Amniotic epithelial cell (primary cell): ENCODE measurements around the gene TPSAB1.
"Not testable (repeated sequence)": the region's sequence is repeated elsewhere in the genome, so short reads cannot be mapped to it uniquely, and the experiment has no call there.

ENCODE experiments used
- DNase-seq: peaks from one replicate; pipeline ENCODE4 v3.0.0-alpha.2; 2010; ENCODE audit warnings: low read depth

The TPSAB1 gene

DNA sequence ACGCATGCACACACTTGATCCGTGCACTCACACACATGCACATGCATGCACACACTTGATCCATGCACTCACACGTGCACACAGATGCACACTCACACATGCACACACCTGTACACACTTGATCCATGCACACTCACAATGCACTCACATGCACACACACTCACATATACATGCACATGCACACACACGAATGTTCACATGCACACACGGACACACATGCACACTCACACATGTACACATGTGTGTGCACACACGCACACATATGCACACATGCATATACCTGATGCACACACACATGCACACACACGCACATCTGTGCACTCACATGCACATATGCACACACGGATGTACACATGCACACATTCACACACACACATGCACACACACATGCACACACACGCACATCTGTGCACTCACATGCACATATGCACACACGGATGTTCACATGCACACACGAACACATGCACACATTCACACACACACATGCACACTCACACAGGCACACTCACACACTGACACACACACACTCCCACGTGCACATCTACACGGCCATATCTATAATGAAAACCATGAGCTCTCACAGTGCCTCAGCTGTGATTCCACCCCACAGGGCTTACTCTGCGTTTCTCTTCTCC is 7.5 kb downstream of the TPSAB1 start:
- DNase-seq = not testable (repeated sequence)

DNA sequence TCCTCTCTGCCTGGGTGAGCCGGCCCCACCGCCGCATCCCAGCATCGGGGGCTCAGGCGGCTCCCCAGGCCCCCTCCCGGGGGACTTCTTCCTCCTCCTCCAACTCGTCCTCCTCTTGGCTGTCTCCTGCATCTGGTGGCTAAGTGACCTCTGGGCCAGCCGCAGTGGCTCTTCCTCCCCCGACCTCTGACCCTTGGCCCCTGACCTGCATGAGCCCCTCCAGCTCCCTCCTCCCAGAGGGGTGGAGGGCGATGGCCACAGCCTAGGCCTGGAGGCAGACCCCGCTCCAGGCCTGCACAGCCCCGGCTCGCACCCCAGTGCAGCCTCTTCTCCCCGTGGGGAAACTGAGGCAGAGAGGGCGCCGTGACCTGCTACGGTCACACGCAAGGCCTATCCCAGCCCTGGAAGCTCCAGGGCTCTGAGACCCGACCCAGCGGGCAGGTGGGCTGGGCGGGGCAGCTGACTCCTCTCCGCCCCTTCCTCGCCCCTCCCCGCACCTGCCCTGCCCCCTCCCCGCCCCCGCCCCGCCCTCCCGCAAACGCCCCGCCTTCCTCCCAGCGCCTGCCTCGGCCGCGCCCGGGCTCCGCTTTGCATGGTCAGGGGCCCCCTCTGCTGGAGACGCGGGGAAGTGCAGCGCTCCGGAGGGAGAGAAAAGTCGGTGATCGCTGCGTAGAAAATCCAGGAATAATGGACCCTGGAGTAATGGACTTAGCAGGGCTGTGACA is 8.7 kb downstream of the TPSAB1 start:
- DNase-seq = not testable (repeated sequence)

DNA sequence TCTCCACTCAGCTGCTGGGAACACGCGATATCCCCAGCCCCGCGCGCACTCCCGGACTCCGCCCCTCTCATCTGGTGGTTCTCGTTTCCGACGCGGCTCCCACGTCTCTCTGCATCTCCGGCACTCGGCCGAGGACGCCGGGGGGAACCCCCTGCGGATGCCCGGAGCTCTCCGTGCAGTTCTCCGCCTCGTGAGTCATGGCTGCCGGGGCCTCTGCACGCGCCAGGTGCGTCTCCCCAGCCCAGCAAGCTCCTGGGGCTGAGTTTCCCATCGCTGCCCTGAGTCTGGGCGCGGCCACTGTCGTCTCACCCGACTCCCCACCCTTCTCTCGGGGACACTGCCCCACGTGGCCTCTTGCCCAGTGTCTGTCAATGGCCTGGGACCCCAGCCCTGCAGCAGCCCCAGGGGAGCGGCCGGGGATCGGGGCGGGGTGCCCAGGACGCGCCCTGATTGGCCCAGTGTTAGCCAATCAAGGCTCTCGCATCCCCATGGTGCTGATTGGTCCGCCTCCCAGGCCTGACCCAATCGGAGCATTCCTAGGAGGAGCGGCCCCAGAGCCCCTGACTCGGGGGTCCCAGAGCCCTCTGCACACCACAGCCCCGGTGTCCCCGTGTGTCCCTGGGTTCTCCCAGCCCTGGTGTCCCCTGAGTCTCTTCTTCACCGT is 13.3 kb downstream of the TPSAB1 start:
- not testable (repeated sequence) for DNase-seq

DNA sequence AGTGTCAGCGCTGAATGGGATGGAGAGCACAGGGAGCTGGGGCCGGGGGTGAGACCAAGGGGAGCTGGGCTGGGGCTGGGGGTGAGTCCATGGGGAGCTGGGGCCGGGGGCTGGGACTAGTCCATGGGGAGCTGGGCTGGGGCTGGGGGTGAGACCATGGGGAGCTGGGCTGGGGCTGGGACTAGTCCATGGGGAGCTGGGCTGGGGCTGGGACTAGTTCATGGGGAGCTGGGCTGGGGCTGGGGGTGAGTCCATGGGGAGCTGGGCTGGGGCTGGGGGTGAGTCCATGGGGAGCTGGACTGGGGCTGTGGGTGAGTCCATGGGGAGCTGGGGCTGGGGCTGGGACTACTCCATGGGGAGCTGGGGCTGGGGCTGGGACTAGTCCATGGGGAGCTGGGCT is 14.3 kb downstream of the TPSAB1 start:
- DNase-seq = not testable (repeated sequence)

DNA sequence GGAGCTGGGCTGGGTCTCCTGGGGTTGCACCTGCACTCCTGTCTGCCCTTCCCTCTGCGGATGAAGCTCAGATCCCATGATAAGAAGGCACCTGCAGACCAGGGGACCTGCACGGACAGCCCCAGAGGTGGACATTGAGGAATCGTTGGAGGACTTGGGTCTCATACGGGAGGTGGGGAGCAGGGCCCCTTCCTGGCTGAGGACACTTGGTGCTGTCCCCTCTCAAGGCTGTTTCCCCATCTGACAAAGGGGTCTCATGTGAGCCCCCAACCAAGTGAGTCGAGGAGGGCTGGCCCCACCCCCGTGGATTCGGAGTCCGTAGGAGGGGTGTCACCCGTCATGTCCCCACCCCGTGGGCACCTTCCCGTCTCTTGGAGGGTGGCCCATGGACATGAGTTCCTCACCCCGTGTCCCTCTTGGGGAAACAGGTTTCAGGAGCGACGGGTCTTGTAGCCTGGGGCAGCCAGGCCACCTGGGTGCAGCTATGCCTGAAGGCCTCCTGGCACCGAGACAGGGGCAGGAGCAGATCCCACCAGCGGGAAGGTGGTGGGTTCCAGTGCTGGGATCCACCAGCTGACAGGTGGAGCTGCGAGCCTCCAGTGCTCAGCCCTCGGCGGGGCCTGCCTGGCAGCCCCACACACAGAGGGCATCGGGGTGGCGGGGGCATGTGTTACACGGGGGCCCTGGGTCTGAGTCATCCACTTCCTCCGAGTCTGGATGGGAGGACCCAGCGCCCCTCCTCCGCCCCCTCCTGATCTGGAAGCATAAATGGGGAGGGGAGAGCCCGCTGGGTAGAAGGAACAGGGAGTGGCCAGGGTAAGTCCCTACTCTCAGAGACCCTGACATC is 15.0 kb downstream of the TPSAB1 start, which contains the start of gene TPSD1:
Gene TPSD1 (plus strand): TSS at position 794 of the 847 bp plus-strand sequence. CDS start 212 bp downstream, outside the sequence.
- not testable (repeated sequence) for DNase-seq

DNA sequence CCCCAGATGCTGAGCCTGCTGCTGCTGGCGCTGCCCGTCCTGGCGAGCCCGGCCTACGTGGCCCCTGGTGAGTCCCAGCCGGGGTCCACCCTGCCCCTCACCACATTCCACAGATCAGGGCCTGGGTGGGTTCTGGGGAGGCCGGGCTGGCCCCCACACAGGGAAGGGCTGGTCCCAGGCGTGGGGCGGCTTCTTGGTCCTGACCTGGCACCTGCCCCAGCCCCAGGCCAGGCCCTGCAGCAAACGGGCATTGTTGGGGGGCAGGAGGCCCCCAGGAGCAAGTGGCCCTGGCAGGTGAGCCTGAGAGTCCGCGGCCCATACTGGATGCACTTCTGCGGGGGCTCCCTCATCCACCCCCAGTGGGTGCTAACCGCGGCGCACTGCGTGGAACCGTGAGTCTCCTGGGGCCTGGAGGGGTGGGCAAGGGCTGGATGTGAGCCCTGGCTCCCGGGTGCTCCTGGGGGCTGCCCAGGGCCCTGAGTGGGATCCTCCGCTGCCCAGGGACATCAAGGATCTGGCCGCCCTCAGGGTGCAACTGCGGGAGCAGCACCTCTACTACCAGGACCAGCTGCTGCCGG is 15.9 kb downstream of the TPSAB1 start:
- DNase-seq = not testable (repeated sequence)

DNA sequence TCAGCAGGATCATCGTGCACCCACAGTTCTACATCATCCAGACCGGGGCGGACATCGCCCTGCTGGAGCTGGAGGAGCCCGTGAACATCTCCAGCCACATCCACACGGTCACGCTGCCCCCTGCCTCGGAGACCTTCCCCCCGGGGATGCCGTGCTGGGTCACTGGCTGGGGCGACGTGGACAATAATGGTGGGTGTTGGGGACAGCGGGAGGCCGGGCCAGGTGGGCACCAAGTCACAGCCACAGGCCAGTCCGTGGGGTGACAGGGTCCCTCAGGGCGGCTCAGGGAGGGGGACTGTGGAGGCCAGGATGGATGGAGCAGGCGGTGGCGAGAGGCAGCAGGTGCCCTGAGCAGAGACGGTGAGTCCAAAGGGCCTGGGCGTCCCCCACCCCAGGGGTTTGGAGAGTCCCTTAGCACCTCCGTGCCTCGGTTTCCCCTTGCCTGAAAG is 16.4 kb downstream of the TPSAB1 start:
- no peak for DNase-seq

DNA sequence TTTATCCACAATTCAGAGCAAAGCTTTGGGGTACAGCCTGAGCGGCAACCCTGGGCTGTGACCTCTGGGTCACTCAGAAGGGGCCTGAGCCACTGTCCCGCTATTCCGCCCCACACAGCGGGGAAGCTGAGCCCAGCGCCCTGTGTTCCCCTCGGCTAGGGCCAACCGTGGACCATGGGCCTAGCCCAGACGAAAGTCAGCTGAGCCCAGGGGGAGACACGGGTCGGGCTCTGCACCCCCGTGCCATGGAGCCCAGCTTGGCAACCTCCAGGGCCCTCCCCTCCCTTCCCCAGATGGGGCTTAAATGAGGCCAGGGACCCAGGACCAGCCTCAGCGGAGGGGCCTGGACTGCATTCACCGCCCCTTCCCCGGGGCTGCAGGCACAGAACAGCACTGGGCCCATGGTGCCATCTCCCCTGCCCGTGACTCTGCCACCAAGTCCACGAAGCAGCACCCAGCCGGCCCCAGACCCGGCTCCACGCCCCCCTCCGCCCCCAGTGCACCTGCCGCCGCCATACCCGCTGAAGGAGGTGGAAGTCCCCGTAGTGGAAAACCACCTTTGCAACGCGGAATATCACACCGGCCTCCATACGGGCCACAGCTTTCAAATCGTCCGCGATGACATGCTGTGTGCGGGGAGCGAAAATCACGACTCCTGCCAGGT is 17.2 kb downstream of the TPSAB1 start:
- DNase-seq = no peak

DNA sequence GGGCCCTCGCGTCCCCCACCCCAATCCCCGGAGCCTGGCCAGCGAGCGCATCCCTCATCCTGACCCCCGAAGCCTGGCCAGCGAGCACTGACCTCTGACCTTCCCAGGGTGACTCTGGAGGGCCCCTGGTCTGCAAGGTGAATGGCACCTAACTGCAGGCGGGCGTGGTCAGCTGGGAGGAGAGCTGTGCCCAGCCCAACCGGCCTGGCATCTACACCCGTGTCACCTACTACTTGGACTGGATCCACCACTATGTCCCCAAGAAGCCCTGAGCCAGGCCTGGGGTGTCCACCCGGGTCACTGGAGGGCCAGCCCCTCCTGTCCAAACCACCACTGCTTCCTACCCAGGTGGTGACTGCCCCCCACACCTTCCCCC is 17.7 kb downstream of the TPSAB1 start:
- DNase-seq = no peak

DNA sequence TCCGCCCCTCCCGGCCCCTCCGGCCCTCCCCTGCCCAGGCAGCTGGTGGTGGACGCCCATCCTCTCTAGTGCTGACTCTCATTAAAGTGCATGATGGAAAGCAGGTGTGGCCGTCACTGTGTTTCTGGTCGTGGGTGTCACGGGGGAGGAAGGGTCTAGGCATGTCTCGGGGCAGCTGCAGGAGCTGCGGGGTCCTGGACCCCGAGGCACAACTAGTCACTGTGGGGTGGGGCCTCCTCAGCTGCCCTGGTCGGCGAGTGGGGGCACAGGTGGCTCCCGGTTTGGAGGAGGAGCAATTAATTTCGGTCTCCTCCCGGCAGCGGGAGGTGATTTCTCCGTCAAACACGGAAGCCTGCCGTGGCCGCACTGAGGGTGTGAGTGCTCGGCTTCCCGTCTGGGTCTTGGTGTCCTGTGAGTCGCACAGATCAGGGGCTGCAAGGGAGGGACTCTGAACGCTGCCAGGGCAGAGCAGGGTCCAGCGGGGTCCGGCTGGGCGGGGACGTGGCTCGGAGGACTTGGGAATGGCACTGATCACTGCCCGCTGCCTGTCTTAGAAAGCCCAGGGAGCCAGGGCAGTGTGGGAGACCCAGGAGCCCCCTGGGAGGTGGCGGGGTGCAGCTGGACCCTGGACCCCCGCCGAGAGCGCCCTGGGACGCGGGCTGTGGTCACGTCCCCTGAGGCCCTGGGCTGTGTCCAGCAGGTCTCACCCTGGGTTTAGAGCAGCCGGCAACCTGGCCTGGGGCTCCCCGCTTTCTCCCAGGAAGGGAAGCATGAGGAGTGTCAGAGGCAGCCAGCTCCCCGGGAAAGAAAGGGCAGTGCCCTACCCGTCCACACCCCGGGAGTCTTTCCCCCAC is 18.6 kb downstream of the TPSAB1 start:
- DNase-seq = no peak

DNA sequence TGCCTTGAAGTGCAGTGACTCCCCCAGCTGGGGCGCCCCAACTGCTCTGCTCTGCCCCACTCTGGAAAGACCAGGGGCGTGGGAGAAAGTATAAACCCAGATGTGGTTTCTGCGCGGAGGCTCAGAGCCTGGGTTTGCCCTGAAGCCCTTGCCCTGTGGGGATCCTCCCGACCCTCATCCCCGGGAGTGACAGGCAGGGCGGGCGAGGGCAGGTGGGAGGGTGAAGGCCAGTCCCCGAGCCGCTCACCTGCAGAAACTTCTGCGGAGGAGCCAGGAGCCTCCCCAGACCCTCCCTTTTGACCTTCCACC is 19.2 kb downstream of the TPSAB1 start:
- DNase-seq = no peak

DNA sequence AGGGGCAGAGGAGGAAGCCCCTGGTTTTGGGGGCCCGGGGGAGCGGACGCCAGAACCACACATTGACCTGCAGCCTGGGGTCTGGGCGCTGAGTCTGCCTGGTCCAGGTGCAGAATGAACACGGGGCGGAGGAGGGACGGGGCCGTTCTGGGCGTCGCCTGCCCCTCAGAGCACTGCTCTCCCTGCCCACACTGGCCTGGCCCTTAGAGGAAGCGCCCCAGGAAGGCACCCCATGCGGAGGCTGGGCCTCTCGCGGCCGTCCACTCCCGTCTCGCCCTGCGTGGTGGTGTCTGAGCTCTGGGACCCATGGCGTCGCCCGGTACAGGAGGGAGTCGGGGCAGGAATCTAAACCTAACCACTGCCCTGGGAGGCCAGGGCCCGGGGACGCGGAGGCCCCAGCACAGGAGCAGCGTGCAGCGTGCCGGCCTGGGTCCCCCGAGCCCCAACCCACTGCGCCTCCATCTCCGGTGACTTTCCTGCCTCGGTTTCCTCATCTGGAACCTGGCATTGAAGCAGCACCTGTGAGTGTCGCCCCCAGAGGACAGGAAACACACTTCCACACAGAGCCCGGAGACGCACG is 19.7 kb downstream of the TPSAB1 start:
- DNase-seq = no peak

DNA sequence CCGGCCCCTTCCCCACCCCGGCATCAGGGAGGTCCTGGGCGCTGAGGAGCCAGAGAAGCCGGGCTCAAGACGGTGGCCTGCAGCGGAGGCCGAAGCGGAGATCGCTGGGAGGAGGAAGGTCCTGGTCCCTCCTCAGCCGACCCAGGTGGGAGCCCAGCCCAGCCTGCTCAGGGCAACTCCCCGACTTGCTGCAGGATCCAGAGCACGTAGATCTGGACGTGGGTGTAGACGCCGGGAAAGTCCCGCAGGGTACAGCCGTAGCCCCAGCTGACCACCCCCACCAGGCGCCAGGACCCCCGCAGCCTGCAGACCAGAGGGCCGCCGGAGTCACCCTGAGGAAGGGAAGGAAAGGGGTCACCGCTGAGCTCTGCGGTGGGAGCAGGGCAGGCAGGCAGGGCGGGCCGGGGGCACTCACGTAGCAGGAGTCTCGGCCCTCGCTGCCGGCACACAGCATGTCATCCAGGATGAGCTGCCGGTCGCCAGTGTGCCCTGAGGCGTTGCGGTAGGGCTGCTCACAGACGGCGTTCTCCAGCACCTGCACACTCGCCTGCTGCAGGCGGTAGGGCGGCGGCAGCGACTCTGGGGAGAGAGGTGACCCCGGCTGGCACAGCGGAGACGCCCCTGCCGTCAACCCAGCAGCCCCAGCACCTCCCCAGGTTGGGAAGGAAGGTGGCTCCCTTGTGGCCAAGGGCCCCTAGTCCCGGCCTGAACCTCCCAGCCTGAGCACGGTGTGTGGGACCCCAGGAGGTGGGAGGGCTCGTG is 20.8 kb downstream of the TPSAB1 start:
- no peak for DNase-seq

DNA sequence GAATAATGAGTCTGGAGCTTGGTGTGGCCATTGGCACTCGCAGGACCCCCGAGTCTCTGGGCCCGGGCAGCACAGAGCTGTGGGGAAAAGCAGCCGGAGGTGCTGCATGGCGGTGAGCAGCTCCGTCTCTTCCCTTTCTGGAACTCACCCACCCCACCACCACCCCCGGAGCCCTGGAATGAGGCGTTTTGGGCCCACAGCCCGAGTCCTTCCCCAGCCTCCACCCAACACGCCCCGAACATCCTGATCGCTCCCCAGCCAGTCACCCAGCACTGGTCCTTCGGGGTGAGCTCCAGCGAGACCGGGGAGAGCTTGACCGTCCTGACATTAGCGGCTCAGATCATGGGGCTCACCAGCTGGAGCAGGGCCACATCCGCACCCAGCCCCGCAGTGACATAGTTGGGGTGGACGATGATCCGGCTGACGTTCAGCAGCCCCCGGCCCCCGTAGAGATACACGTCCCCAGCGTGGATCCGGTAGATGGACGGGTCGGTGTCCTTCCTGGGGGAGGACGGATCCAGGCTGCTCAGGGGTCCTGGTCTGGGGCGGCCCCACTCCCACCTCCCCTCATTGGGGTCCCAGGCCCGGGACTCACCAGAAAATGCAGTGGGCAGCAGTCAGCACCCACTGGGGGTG is 21.8 kb downstream of the TPSAB1 start:
- no peak for DNase-seq

DNA sequence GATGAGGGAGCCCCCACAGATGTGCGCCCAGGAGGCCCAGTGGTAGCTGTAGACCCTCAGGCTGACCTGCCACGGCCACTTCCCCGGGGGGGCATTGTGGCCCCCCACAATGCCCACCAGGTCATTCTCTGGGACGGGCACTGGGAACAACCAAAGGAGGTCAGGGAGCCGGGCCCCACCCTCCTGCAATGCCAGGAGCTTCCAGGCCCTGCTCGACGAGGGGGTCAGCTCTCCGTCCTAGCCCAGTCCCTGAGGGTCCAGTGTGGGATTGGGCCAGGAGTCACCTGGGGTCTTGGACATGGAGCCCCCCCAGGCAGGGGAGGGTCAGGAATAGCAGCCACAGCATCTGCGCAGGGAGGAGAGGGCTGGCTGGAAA is 22.3 kb downstream of the TPSAB1 start:
- no peak for DNase-seq

DNA sequence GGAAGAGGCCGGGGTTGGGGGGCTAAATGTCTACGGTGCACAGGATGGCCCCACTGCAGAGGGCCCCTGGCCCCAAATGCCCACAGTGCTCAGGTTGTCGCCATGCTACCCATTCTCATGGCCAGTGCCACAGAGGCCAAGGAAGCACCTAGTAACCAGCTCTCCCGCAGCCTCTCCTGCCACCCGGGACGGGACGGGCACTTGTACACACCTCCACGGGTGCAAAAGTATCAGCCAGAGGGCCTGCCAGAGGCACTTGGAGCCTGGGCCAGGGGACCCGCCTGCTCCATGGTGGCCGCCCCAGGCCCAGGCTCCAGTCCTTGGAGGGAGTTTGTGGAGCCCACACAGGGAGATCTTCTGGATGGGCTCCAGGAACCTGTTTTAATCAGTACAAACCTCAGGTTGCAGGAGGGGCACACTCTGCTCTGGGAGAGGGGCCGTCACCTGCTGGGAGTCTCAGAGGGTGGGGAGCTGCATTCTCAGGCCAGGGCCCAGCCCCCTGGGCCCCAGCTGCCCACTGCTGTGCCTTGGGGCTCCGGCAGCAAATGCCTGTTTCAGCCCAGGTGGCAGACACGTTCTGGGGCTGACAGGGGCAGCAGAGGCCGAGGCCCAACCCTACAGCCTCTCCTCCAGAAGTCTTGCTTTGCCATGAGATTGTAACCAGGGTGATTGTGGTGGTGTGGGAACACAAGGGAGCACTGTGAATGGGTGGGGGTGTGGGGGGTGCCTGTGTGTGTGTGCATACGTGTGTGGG is 23.3 kb downstream of the TPSAB1 start:
- DNase-seq = no peak

DNA sequence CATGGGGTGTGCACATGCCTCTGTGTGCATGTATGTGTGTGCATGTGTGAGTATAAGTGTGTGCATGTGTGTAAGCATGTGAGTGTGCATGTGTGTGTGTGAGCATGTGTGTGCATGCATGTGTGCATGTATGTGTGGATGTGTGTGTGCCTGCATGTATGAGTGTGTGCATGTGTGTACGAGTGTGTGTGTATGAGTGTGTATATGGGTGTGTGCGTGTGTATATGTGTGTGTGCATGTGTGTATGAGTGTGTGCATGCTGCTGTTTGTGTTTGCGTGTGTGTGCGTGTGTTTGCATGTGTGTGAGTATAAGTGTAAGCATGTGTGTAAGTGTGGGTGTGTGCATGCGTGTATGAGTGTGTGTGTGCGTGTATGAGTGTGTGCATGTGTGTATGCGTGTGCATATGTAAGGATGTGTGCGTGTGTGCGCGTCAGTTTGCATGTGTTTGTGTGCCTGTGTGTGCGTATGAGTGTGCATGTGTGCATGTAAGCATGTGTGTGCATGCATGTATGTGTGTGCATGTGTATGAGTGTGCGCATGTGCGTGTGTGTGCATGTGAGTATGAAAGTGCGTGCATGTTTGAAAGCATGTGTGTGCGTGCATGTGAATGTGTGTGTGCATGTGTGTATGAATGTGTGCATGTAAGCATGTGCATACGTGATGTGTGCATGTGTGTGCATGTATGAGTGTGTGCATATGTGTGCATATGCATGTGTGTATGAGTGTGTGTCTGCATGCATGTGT is 24.0 kb downstream of the TPSAB1 start:
- DNase-seq = no peak
